Measurements from ENCODE around the gene MIER2.
"Not testable (repeated sequence)": the region's sequence is repeated elsewhere in the genome, so short reads cannot be mapped to it uniquely, and the experiment has no call there.

MIER2 gene

GRCh38 chr19:355536-355935 is 10.9 kb upstream of the MIER2 start:
- not testable (repeated sequence) for DNase-seq

GRCh38 chr19:355134-355533 is 10.5 kb upstream of the MIER2 start:
- no peak for DNase-seq

GRCh38 chr19:351976-352625 is 7.5 kb upstream of the MIER2 start:
- DNase-seq = no peak

GRCh38 chr19:347946-348861 is 3.6 kb upstream of the MIER2 start:
- DNase-seq = no peak

GRCh38 chr19:345320-345879 is 804 bp upstream of the MIER2 start:
- DNase-seq = no peak

GRCh38 chr19:343941-344624 is 513 bp downstream of the MIER2 start:
- DNase-seq = peak; percentile 19

GRCh38 chr19:343451-343931 is 1.1 kb downstream of the MIER2 start:
- no peak for DNase-seq

GRCh38 chr19:342801-343421 is 1.7 kb downstream of the MIER2 start:
- DNase-seq = peak; percentile 73

- no peak for DNase-seq
These were observed 2.5 kb downstream of the MIER2 start for GRCh38 chr19:342128-342455.

- no peak for DNase-seq
These were observed 3.0 kb downstream of the MIER2 start for GRCh38 chr19:341386-342127.

GRCh38 chr19:340620-341385 is 3.8 kb downstream of the MIER2 start:
- no peak for DNase-seq

- DNase-seq = no peak
These were observed 5.2 kb downstream of the MIER2 start for GRCh38 chr19:339262-339887.

- no peak for DNase-seq
These were observed 6.2 kb downstream of the MIER2 start for GRCh38 chr19:338421-338820.

GRCh38 chr19:336067-336614 is 8.5 kb downstream of the MIER2 start:
- no peak for DNase-seq

GRCh38 chr19:335486-336066 is 9.0 kb downstream of the MIER2 start:
- no peak for DNase-seq

- DNase-seq = no peak
These were observed 9.5 kb downstream of the MIER2 start for GRCh38 chr19:335072-335471.

GRCh38 chr19:334296-335071 is 10.1 kb downstream of the MIER2 start:
- DNase-seq = no peak

- no peak for DNase-seq
These were observed 14.1 kb downstream of the MIER2 start for GRCh38 chr19:330503-330902.

- no peak for DNase-seq
These were observed 14.7 kb downstream of the MIER2 start for GRCh38 chr19:329876-330275.
